HG03095 (cell line): ENCODE results near the gene TMPO.
"Not testable (repeated sequence)": the region's sequence is repeated elsewhere in the genome, so short reads cannot be mapped to it uniquely, and the experiment has no call there.

ENCODE experiments used
- ATAC-seq: cut with Tn5 transposase; IDR thresholded peaks from one replicate; pipeline ENCODE4 v1.9.1; 2021; ENCODE audit warnings: moderate library complexity; ENCODE audit not compliant: unreplicated experiment

TMPO gene, protein sequence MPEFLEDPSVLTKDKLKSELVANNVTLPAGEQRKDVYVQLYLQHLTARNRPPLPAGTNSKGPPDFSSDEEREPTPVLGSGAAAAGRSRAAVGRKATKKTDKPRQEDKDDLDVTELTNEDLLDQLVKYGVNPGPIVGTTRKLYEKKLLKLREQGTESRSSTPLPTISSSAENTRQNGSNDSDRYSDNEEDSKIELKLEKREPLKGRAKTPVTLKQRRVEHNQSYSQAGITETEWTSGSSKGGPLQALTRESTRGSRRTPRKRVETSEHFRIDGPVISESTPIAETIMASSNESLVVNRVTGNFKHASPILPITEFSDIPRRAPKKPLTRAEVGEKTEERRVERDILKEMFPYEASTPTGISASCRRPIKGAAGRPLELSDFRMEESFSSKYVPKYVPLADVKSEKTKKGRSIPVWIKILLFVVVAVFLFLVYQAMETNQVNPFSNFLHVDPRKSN

DNA sequence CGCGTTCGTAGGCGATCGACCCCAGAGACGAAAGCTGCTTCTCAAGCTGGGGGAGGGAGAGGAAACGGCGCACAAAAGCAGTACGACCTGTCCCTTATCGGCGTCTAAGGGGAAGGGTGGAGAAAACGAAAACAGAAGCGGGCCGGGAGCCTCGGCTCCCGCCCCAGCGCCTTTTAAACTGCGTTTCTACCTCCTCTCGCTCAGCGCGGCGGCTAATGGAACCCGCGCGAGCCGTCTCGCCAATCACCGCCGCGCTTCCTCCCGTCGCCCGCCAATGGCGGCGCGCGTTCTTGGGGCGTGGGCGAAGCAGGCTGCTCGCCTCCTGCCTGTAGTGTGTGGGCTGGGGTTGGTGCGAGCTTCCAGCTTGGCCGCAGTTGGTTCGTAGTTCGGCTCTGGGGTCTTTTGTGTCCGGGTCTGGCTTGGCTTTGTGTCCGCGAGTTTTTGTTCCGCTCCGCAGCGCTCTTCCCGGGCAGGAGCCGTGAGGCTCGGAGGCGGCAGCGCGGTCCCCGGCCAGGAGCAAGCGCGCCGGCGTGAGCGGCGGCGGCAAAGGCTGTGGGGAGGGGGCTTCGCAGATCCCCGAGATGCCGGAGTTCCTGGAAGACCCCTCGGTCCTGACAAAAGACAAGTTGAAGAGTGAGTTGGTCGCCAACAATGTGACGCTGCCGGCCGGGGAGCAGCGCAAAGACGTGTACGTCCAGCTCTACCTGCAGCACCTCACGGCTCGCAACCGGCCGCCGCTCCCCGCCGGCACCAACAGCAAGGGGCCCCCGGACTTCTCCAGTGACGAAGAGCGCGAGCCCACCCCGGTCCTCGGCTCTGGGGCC, at the start of gene TMPO:
Gene TMPO (plus strand): TSS at position 304 of the 824 bp plus-strand sequence. CDS start 278 bp downstream, at position 582.
- peak; percentile 71 for ATAC-seq

DNA sequence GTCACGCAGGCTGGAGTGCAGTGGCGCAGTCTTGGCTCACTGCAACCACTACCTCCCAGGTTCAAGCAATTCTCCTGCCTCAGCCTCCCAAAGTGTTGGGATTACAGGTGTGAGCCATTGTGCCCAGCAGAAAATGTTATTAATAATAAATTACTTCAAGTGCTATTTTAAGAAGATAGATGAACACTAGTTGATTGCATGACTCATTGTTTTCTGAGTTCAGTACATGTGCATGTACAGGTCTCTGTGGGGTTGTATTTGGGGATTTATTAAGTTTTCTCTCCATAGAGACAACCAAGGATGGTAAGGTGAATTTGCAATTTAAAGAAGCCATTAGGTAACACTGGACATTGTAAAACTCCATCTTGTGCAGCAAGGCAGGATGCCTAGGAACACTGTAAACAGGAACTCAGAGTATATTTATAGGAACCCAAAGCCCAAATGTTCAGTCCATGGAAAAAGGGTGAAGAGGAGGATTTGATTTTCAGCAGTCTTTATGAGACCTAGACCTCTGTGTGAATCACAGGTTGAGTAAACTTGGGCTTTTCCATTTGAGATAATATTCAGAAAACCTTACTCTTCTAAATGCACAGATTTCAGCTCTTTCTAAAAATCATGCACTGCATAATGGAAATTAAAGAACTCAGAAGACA, 49.3 kb upstream of the TMPO start:
- no peak for ATAC-seq

DNA sequence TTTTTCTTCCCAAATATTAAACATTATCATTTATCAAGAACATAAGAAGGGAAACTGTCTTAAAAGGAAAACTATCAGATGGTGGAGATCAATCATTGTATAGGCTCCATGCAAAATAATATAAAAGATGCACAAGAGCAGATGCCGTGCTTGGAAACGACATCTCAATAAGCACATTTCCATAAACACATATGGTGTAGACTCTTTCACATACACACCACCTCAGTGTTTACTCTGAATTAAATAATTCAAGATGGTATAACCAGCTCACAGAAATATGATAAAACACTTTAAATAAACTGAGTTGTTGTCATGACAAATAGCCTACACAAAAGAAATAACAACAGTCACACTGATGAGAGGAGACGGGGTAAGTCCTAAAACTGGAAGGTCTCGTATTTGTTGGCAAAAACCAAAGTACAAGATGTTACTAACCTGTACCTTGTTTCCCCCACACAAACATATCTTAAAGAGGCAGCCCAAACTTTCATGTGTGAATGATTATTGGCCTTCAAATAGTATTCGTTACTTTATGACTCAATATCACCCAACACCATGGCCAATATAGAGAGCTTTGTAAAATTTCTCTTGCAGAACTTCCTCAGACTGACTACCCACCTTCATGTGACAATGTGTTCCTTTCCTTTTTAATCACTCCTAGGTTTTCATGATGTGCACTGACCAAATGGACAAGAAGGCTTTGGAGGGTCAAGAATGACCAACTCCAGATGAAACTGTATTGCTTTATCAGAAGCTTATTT, 48.6 kb upstream of the TMPO start:
- no peak for ATAC-seq

DNA sequence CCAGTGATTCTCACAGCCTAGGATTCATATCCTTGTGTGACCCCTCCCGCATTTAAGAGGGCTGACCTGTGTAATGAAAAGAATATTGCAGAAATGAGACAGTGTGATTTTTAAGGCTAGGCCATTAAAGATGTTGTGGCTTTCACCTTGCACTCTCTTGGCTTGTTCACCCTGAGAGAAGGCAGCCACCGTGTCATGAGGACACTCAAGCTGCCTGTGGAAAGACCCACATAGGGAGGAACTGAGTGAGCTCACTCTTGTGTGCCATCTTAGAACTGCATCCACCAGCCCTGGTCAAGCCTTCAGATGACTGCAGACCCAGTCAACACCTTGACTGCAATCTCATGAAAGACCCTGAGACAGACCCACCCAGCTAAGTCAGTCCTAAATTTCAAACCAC, 46.3 kb upstream of the TMPO start:
- no peak for ATAC-seq

- ATAC-seq = peak; percentile 48
These were observed 44.8 kb upstream of the TMPO start for GRCh38 chr12:98470469-98471082.

- no peak for ATAC-seq
These were observed 44.3 kb upstream of the TMPO start for GRCh38 chr12:98471085-98471484.

DNA sequence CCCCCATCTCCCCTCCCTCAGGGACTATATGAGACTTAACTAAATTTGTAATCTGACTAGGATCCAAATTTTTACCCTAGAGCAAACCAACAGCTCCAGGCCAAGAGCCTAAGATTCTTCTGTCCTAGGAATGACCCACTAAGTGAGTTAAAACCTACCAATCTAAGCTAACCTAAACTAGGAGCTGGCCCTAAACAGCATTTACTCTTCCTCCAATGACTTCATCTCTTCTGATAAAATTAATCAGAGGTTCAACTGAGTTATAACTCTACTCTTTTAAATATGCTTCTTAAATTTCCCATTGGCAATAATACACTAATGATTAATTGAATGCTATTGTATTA, 39.9 kb upstream of the TMPO start:
- no peak for ATAC-seq

DNA sequence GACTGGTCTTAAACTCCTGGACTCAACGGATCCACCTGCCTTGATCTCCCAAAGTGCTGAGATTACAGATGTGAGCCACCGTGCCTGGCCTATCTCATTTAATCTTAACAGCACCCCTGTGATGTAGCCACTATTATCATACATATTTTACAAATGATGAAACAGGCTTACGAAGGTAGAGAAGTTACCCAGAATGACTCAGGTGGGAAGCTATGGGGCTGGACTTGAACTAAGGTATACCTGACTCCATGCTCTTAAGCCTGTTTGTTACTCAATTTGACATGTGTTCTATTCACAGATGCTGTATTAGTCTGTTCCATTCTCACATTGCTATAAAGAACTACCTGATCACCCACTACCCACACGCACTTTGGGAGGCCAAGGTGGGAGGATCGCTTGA, 36.8 kb upstream of the TMPO start:
- no peak for ATAC-seq

- no peak for ATAC-seq
These were observed 31.5 kb upstream of the TMPO start for GRCh38 chr12:98483621-98484503.

DNA sequence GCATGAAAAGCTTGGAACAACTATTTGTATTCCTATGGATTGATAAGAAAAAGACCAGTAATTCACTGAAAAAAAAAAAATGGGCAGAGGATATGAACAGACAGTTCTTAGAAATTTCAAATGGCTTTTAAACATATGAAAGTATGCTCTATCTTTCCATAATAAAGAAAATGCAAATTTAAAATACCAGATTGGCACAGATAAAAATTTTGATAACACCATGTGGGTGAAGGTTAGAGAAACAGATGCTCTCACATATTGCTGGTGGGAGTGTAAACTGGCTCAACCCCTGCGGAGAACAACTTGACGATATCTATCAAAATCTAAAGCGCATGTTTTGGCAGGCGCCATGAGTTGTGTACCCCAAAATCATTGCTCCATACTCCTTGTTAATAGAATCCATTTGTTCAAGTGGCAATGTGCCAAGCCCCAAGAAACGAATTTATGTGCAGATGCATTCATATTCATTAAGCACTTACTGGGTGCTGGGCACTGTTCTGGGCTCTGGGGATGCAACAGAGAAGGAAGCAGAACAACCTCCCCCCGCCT, 29.5 kb upstream of the TMPO start:
- no peak for ATAC-seq

GRCh38 chr12:98488416-98488815, 27.0 kb upstream of the TMPO start:
- not testable (repeated sequence) for ATAC-seq

- ATAC-seq = no peak
These were observed 26.2 kb upstream of the TMPO start for GRCh38 chr12:98489176-98489575.

DNA sequence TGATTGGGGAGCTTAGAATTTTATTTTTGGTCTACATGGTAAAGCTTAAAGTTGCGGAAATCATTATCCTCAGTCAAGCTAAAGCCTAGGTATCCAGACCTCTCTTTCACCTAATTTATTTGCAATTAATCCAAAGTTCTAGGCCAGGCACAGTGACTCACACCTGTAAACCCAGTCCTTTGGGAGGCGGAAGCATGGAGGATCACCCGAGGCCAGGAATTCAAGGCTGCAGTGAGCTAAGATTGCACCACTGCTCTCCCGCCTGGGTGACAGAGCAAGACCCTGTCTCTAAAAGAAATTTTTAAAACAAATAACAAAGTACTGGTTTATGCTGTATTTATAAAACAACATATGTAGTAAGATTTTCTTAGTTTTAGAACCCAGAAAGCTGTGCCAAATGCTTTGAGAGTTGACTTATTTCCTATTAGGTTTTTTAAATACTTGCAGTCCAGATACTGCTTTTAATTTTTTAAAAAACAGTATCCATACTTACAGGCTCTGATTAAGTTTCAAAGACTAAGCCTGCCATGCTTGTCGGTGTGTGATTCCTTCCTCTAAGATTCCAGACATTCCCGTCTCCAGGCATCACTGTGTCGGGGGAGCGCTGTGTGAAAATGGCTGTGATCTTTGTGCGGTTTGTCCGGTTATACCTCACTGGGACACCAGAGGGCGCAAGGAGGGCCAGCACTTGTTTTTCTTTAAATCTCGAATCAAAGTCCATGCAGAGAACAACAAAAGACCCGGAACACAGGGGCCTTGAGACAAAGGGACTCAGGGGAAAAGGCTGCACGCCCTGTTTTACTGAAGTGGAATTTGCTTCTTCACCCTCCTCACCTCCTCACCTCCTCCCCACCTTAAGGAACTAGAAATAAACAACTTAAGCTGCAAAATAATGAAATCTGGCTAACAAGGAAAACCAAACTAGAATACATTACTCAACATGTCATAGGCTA, 24.6 kb upstream of the TMPO start:
- ATAC-seq = peak; percentile 92

- ATAC-seq = no peak
These were observed 22.7 kb upstream of the TMPO start for GRCh38 chr12:98492580-98493140.

DNA sequence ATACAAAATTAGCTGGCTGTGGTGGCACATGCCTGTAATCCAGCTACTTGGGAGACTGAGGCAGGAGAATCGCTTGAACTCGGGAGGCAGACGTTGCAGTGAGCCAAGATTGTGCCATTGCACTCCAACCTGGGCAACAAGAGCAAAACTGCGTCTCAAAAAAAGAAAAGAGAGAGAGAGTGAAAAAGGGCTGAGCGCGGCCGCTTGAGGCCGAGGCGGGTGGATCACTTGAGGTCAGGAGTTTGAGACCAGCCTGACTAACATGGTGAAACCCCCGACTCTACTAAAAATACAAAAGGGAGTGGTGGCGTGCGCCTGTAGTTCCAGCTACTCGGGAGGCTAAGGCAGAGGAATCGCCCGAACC, 14.1 kb upstream of the TMPO start:
- ATAC-seq = not testable (repeated sequence)

- peak; percentile 56 for ATAC-seq
These were observed 12.1 kb upstream of the TMPO start for GRCh38 chr12:98503342-98503591.

GRCh38 chr12:98503592-98504367, 11.6 kb upstream of the TMPO start:
- ATAC-seq = peak; percentile 68

GRCh38 chr12:98504368-98504617, 11.1 kb upstream of the TMPO start:
- no peak for ATAC-seq
